DMS114 treated with DMSO at 0.1 percent for 48 hours (cell line): Measurements from ENCODE around the gene UNC93A.

Experiments used
- DNase-seq: peaks from one replicate; lab custom pipeline; 2025; ENCODE audit not compliant: unreplicated experiment; lab: John Stamatoyannopoulos, UW

The UNC93A gene

GRCh38 chr6:167293088-167293589 lies 2.0 kb downstream of the UNC93A start:
- no peak for DNase-seq

DNA sequence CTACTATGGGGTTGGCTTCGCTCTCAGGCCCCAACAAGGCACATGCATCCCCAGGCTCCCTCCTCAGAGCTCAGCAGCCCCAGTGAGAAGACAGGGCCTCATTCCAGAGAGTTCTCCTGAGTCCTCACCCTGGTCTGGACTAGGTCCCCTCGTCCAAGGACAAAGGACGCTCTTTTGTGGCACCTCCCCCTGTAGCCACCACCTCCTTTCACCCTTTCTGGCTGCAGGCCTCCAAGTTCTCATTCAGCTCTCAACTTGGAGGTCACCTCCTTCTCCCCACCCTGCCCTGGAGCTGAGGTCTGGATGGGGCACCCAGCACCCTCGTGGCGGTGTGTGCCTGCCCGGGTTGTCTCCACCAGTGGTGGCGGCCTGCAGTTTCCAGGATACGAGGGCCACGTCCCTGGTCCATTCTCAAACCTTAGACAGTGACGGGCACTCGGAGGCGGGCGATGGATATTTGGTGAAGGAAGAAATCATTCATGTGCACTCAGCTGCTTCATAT lies 2.5 kb downstream of the UNC93A start:
- no peak for DNase-seq

- DNase-seq: no peak
These were observed 3.1 kb downstream of the UNC93A start for GRCh38 chr6:167294241-167294640.

GRCh38 chr6:167294651-167295494 lies 3.8 kb downstream of the UNC93A start:
- DNase-seq: no peak

DNA sequence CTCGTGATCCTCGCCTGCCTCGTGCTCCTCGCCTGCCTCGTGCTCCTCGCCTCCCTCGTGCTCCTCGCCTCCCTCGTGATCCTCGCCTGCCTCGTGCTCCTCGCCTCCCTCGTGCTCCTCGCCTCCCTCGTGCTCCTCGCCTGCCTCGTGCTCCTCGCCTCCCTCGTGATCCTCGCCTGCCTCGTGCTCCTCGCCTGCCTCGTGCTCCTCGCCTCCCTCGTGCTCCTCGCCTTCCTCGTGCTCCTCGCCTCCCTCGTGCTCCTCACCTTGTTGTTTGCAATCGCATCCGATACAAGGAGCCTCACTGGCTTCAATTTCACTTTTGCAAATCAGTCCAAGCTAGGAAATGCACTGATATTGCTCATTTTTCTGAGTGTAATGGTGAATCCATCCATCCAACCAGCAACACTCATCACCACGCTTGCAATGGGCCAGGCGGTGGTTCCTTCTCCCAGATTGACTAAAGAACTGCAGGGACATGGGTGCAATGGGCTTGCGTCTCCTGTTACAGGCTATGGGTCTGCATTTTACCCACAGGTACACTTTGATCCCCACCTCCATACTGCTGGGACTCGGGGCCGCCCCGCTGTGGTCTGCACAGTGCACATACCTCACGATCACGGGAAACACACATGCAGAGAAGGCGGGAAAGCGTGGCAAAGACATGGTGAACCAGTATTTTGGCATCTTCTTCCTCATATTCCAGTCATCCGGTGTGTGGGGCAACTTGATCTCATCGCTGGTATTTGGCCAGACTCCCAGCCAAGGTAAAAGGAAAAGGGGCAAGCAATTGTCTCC lies 4.6 kb downstream of the UNC93A start:
- DNase-seq: no peak

DNA sequence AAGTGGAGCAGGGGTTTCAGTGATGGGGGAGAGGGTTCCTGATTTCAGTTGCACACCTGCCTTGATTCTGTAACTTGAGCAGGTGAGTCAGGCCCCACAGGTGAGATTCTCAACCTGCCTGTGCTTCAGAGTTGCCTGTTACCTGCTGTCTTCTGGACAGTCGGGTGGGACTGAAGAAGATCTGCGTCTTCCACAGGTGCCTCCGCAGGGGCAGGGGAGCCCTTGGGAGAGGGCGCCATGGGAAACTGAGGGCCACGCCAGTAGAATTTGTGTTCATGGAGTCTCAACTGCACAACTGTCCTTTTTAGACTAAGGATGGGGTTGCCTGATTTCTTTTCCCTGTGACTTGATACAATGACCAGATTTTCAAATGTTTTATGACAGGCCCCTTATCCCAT lies 5.2 kb downstream of the UNC93A start:
- no peak for DNase-seq

GRCh38 chr6:167296902-167297301 lies 5.8 kb downstream of the UNC93A start:
- DNase-seq: no peak

- DNase-seq: no peak
These were observed 7.0 kb downstream of the UNC93A start for GRCh38 chr6:167298127-167298526.

GRCh38 chr6:167299641-167300308 lies 8.7 kb downstream of the UNC93A start:
- DNase-seq: no peak

DNA sequence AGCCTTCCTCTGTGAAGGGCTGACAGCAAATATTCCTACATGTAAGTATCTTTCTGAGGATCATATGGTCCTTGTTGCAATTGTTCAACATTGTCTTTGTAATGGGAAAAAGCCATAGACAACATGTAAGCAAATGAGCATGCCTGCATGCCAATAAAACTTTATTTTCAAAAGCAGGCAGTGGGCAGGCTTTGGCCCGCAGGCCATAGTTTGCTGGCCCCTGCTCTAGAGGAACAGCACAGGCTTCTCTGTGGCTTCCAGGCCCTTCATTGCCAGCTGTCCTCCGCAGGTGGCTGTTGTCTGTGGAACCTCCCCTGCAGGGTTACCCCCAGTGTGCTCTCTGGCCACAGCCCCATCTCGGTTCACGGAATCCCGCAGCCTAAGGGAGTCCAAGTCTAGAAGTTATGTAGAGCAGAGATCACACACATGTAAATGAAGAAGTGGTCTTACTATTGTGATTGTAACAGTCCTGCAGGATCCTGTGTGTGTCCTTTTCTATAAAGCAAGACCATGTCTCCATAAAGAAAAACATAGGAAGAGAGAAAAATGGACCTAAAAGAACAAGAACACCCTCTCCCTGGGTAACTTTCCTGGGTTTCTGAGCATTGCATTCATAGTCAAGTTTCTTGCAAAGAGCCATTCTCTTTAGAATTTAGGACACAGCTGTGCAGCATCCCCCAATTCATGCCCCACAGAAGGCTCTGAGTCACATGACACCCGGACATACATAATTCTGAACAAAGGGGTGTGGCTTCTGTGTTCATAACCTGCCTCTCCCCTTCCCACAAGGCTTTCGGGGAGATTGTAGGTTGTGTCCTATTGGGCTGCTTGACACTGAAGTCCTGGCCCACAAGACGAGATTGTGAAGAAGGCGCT lies 10.0 kb downstream of the UNC93A start:
- no peak for DNase-seq

GRCh38 chr6:167302074-167302473 lies 11.0 kb downstream of the UNC93A start:
- no peak for DNase-seq

DNA sequence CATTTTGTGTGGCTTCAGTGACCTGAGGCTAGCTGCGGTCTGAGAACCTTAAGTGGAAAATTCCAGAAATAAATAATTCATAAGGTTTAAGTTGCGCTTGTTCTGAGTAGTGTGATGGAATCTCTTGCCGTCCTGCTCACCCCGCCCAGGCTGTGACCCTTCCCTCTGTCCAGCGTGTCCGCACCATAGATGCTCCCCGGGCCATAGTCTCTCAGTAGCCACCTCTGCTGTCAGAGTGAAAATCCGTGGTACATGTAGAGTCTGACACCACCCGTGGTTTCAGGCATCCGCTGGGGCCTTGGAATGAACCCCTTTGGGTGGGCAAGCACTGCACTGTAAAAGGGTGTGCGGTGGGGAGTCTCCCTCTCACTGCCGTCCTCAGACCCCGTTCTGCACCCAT lies 11.7 kb downstream of the UNC93A start:
- no peak for DNase-seq

GRCh38 chr6:167303675-167304625 lies 12.8 kb downstream of the UNC93A start:
- no peak for DNase-seq

- DNase-seq: no peak
These were observed 13.8 kb downstream of the UNC93A start for GRCh38 chr6:167304912-167305311.

DNA sequence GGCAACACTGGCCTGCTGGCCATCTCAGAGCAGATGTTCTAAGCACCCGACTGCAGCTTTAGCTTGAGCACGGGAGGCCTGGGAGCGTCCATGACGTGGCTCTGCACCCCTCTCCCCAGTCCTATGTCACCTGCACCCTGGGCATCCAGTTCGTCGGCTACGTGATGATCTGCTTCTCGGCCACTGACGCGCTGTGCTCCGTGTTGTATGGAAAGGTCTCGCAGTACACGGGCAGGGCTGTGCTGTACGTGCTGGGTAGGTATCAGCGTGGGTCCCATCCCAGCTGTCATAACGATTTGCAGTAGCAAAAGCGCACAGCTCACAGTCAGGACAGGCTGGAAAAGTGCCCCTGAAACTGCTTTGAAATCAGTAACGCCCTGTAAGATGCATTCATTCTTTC lies 14.7 kb downstream of the UNC93A start:
- DNase-seq: no peak

DNA sequence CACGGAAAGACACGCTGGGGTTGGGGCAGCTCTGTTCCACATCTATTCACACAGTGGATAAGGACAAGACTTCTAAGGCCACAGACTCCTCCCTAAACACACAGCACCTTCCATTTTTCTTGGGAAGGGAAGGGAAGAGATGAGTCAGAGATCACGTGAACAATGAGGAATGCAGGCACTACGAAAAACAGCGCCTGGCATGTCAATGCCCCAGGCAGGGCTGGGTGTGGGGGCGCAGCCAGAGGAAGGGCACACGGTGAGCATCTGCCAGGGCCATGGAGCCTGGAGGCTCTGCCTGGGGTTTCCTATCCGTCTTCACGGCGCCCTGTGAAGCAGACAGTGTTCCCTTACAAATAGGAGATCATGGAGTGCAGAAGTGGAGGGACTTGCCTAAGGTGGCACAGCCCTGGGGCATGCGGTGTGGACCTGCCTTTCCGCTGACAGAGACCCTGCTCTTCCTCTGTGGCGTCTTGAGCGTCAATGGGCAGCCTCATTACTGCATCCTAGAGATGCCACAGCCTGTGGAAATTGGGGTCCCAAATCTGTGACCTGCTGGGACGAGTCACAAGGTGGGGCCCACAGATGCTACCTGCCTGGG lies 15.4 kb downstream of the UNC93A start:
- no peak for DNase-seq

GRCh38 chr6:167307342-167307955 lies 16.3 kb downstream of the UNC93A start:
- no peak for DNase-seq

DNA sequence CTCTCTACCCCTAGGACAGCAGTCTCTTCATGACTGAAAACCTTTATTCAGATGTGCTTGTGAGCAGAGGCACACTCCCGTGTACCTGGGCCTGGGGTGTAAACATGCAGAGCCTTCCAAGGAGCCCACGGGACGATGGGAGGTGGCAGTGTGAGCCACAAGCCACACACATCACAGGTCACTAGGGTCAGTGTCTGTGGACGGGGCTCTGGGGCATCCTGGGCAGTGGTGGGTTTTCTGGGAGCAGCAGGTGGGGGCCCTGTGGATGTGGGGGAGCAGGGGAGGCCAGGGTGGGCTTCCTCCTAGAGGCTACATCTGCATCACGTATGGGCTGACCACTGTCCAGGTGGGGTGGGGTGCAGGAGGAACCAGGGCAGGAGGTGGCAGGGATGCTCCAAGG lies 17.1 kb downstream of the UNC93A start:
- DNase-seq: no peak
